ENCODE measurements around the gene RNF166.

Gene RNF166

DNA sequence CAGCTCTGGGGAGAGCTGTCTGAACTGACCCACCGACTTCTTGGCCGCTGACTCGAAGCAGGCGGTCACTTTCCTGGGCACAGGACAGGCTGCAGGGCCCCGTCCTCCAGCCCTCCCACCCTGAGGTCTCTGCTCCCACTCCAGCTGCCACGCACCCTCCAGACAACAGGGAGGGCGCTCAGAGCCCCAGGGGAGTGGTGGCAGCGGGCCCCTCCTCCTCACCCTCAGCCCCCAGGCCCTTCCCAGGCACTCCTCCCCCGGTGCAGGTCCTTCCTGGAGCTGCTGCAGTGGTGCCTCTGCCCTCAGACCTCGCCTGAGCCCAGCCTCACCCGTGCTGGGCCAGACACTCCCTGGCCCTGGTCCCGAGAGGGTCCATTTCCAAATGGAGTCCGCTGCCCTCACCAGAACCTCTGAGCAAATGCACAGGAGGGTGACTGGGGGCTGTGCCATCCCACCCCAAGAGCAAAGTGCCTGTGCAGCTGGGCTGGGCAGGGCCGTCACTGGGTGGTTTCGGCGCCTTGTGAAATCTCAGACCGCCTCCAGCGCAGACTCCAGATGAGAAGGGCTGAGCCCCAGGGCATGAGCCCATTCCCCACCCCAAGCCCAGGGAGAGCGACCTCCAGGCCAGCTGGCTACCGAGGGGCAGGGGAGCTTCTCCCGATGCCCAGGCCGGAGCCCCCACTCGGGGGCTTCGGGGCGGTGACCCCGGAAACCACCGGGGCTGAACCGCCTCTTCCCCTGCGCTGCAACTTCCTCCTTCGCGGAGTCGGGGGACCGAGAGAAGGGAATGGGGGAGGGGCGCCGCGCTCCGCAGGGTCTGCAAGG lies 56.1 kb downstream of the RNF166 start:
- Histone ChIP-seq H3K4me2 (ENCODE audit: low read length) (peak overlapping the region; percentile 34), H3K4me3 (ENCODE audit: low read depth, low read length) (peak overlapping the region; percentile 51), H3K79me2 (no peaks in the 10 kb centered on the region), H3K36me3 (ENCODE audit: control insufficient read depth, insufficient read depth, low read length) (no peaks in the 10 kb centered on the region), H3K27me3 (ENCODE audit: control insufficient read depth, insufficient read depth, low read length) (no peaks in the 10 kb centered on the region), H3K9ac (no peak overlapping the region), H3K9me3 (ENCODE audit: control insufficient read depth, low read length) (no peaks in the 10 kb centered on the region), H2AFZ (no peak overlapping the region), H3K4me1 (peaks cover 6% of the 10 kb centered on the region), H3K27ac (no peak overlapping the region)
- TF ChIP-seq, protein P1, sequence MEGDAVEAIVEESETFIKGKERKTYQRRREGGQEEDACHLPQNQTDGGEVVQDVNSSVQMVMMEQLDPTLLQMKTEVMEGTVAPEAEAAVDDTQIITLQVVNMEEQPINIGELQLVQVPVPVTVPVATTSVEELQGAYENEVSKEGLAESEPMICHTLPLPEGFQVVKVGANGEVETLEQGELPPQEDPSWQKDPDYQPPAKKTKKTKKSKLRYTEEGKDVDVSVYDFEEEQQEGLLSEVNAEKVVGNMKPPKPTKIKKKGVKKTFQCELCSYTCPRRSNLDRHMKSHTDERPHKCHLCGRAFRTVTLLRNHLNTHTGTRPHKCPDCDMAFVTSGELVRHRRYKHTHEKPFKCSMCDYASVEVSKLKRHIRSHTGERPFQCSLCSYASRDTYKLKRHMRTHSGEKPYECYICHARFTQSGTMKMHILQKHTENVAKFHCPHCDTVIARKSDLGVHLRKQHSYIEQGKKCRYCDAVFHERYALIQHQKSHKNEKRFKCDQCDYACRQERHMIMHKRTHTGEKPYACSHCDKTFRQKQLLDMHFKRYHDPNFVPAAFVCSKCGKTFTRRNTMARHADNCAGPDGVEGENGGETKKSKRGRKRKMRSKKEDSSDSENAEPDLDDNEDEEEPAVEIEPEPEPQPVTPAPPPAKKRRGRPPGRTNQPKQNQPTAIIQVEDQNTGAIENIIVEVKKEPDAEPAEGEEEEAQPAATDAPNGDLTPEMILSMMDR (IDR thresholded peaks at IDR 0.05) = no peak

- H3K4me2 ChIP-seq (ENCODE audit: low read length) = no peak overlapping the region
- no peak overlapping the region for H3K9ac ChIP-seq
- H3K36me3 ChIP-seq (ENCODE audit: control insufficient read depth, insufficient read depth, low read length) = no peaks in the 10 kb centered on the region
- H2AFZ ChIP-seq = no peak overlapping the region
- TF ChIP-seq, protein P1 (IDR thresholded peaks at IDR 0.05) = no peak
- peaks cover 6% of the 10 kb centered on the region for H3K4me1 ChIP-seq
- H3K27ac ChIP-seq = no peak overlapping the region
- no peaks in the 10 kb centered on the region for H3K27me3 ChIP-seq (ENCODE audit: control insufficient read depth, insufficient read depth, low read length)
- H3K4me3 ChIP-seq (ENCODE audit: low read depth, low read length) = no peak overlapping the region
- H3K79me2 ChIP-seq = no peaks in the 10 kb centered on the region
- no peaks in the 10 kb centered on the region for H3K9me3 ChIP-seq (ENCODE audit: control insufficient read depth, low read length)
These were observed 56.8 kb downstream of the RNF166 start for GRCh38 chr16:88649195-88649923.

GRCh38 chr16:88647178-88648070 lies 58.8 kb downstream of the RNF166 start:
- no peak overlapping the region for H3K4me3 ChIP-seq (ENCODE audit: low read depth, low read length)
- peaks cover 6% of the 10 kb centered on the region for H3K4me1 ChIP-seq
- no peak overlapping the region for H3K27ac ChIP-seq
- no peaks in the 10 kb centered on the region for H3K27me3 ChIP-seq (ENCODE audit: control insufficient read depth, insufficient read depth, low read length)
- H2AFZ ChIP-seq = no peak overlapping the region
- H3K36me3 ChIP-seq (ENCODE audit: control insufficient read depth, insufficient read depth, low read length) = no peaks in the 10 kb centered on the region
- H3K9me3 ChIP-seq (ENCODE audit: control insufficient read depth, low read length) = no peaks in the 10 kb centered on the region
- TF ChIP-seq, protein P1 (IDR thresholded peaks at IDR 0.05) = no peak
- no peak overlapping the region for H3K9ac ChIP-seq
- H3K4me2 ChIP-seq (ENCODE audit: low read length) = no peak overlapping the region
- no peaks in the 10 kb centered on the region for H3K79me2 ChIP-seq

All from parathyroid adenoma (tissue), 2 donors.